GM12878 (cell line): Measurements from ENCODE around the gene SCAMP5. TPM values are rescaled to one million over a fixed set of nuclear protein-coding genes. Genes with fewer than 3 reads are reported as not detected.

Experiments used
- BCL11A ChIP-seq: IDR thresholded peaks from 2 replicates; pipeline ENCODE4 v1.6.1; 2011; ENCODE audit warnings: low read depth, low read length
- BHLHE40 ChIP-seq, 2 experiments: fragments of 450-650 bp in 1 of 2; IDR thresholded peaks; 2 replicates each; pipeline ENCODE4 v1.6.1; 2011 to 2017; ENCODE audit warnings: low read depth in 2 of 2, borderline replicate concordance in 1 of 2, improper control_type of control experiment in 1 of 2, low read length in 1 of 2, mild to moderate bottlenecking in 1 of 2
- EP300 ChIP-seq, 2 experiments: fragments of 150-350 bp in 1 of 2; IDR thresholded peaks; 2 replicates each; pipeline ENCODE4 v1.6.1; 2011 to 2012; ENCODE audit warnings: low read depth in 2 of 2, low read length in 2 of 2, borderline replicate concordance in 1 of 2, improper control_type of control experiment in 1 of 2, inconsistent platforms in 1 of 2; ENCODE audit not compliant: control insufficient read depth in 1 of 2
- HDAC2 ChIP-seq: fragments of 200-600 bp; sonication (generic); IDR thresholded peaks from 2 replicates; pipeline ENCODE4 v1.6.1; 2017
- MTA3 ChIP-seq: IDR thresholded peaks from 2 replicates; pipeline ENCODE4 v1.6.1; 2012; ENCODE audit warnings: low read length, inconsistent platforms, borderline replicate concordance
- NFIC ChIP-seq: IDR thresholded peaks from 2 replicates; pipeline ENCODE4 v1.6.1; 2012; ENCODE audit warnings: low read depth, mild to moderate bottlenecking, inconsistent platforms, low read length, moderate library complexity
- NFYB ChIP-seq: IDR thresholded peaks from 2 replicates; pipeline ENCODE4 v1.6.1; 2011; ENCODE audit warnings: low read depth, mild to moderate bottlenecking, low read length, improper control_type of control experiment, moderate library complexity; ENCODE audit not compliant: insufficient read depth
- POLR2A ChIP-seq: IDR thresholded peaks from 2 replicates; pipeline ENCODE4 v1.6.1; 2011; ENCODE audit warnings: low read depth, mild to moderate bottlenecking, low read length
- polyA plus RNA-seq, 11 experiments: library from polyadenylated mRNA; depleted of rRNA in 4 of 11; unstranded in 6 of 11; stranded (reverse) in 5 of 11; fragments of >200 nt; fragmentation: Nextera tagmentation in 4 of 11; fragmentation: Illumina TruSeq in 1 of 11; extraction: Ambion mirVana in 4 of 11; extraction: Trizol in 1 of 11; gene quantifications; 1 replicate in 1 of 11; 2 replicates in 10 of 11; pipeline versions ENCODE4 v1.2.1 to v1.2.3, GENCODE V29; 2011 to 2016; ENCODE audit warnings: inconsistent platforms in 2 of 11, missing spikeins in 2 of 11, low read depth in 1 of 11
- total RNA-seq, 4 experiments: library from RNA; depleted of rRNA in 3 of 4; stranded (reverse); fragments of >200 nt in 3 of 4; fragmentation: Illumina TruSeq in 1 of 4; extraction: Trizol in 1 of 4; gene quantifications; 2 replicates each; pipeline versions ENCODE4 v1.2.1 to v1.2.3, GENCODE V29; 2013 to 2021
- TF ChIP-seq, protein P1 (sequence below), 3 experiments: IDR thresholded peaks in 2 of 3; conservative IDR thresholded peaks in 1 of 3; 2 replicates each; pipeline ENCODE4 v1.5.1; 2011; ENCODE audit warnings: low read depth in 3 of 3, low read length in 3 of 3, mild to moderate bottlenecking in 3 of 3, control low read depth in 2 of 3, moderate library complexity in 2 of 3, inconsistent platforms in 1 of 3, mixed read lengths in 1 of 3; ENCODE audit not compliant: control insufficient read depth in 2 of 3, insufficient read depth in 1 of 3; ENCODE audit errors: extremely low read depth in 1 of 3
- TF ChIP-seq, protein P2 (sequence below): IDR thresholded peaks from 2 replicates; pipeline ENCODE4 v1.6.1; 2011; ENCODE audit warnings: borderline replicate concordance, low read depth, mild to moderate bottlenecking, moderate library complexity, mixed read lengths, low read length; ENCODE audit not compliant: insufficient read depth; ENCODE audit errors: extremely low read length
- TF ChIP-seq, protein P3 (sequence below): fragments of 450-650 bp; IDR thresholded peaks from 2 replicates; pipeline ENCODE4 v1.6.1; 2017; ENCODE audit warnings: mild to moderate bottlenecking, moderate library complexity
- TF ChIP-seq, protein P4 (sequence below): IDR thresholded peaks from 2 replicates; pipeline ENCODE4 v1.6.1; 2012; ENCODE audit warnings: low read depth, low read length, improper control_type of control experiment
- TF ChIP-seq, protein P5 (sequence below): IDR thresholded peaks from 2 replicates; pipeline ENCODE4 v1.6.1; 2012; ENCODE audit warnings: low read length, inconsistent platforms
- TF ChIP-seq, protein P6 (sequence below): IDR thresholded peaks from 2 replicates; pipeline ENCODE4 v1.6.1; 2011; ENCODE audit warnings: low read depth, mild to moderate bottlenecking, low read length, moderate library complexity, borderline replicate concordance; ENCODE audit errors: extremely low read depth
- TF ChIP-seq, protein P7 (sequence below): fragments of 450-650 bp; IDR thresholded peaks from 2 replicates; pipeline ENCODE4 v1.6.1; 2016; ENCODE audit warnings: mild to moderate bottlenecking

Gene SCAMP5
- total and polyA plus RNA-seq, 10 of the 15 experiments (the other 5 are each of a cell fraction or from before 2014, with no cell fraction given): 1.6 to 41.6 (median 16.9) TPM

DNA sequence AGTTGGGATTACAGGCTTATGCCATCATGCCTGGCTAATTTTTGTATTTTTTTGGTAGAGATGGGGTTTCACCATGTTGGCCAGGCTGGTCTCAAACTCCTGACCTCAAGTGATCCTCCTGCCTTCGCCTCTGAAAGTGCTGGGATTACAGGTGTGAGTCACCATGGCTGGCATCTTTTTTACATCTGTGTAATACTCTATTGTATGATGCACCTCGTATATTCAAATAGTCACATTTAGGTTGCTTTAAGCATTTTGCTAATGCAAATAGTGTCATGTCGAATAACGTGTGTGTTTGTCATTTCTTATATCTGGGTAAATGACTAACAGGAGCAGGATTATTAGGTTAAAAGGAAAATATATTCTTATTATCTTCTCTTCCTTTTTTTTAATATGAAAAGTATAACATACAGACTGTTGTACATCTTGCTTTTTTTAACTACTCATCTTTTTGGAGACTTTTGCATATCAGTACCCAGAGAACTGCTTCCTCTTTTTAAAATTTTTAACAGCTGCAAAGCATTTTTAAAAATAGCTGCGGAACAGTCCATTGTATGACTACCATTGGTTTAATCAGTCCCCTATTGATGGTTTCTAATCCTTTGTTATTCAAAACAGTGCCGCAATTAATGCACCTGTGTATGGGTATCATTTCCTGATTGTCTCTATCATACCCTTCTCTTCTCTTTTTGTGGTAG lies 13.4 kb downstream of the SCAMP5 start (continued):
- TF ChIP-seq, protein P1, sequence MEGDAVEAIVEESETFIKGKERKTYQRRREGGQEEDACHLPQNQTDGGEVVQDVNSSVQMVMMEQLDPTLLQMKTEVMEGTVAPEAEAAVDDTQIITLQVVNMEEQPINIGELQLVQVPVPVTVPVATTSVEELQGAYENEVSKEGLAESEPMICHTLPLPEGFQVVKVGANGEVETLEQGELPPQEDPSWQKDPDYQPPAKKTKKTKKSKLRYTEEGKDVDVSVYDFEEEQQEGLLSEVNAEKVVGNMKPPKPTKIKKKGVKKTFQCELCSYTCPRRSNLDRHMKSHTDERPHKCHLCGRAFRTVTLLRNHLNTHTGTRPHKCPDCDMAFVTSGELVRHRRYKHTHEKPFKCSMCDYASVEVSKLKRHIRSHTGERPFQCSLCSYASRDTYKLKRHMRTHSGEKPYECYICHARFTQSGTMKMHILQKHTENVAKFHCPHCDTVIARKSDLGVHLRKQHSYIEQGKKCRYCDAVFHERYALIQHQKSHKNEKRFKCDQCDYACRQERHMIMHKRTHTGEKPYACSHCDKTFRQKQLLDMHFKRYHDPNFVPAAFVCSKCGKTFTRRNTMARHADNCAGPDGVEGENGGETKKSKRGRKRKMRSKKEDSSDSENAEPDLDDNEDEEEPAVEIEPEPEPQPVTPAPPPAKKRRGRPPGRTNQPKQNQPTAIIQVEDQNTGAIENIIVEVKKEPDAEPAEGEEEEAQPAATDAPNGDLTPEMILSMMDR (IDR thresholded peaks at IDR 0.05 in 2 of 3, conservative IDR thresholded peaks at IDR 0.05 in 1 of 3; ENCODE audit: control insufficient read depth in 2 of 3, extremely low read depth in 1 of 3, insufficient read depth in 1 of 3, low read depth in 3 of 3, low read length in 3 of 3): no peak
- no peak; the same call in 1 of the 2 replicates for TF ChIP-seq MTA3
- TF ChIP-seq, protein P2, sequence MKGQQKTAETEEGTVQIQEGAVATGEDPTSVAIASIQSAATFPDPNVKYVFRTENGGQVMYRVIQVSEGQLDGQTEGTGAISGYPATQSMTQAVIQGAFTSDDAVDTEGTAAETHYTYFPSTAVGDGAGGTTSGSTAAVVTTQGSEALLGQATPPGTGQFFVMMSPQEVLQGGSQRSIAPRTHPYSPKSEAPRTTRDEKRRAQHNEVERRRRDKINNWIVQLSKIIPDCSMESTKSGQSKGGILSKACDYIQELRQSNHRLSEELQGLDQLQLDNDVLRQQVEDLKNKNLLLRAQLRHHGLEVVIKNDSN: no peak
- TF ChIP-seq EP300 (IDR thresholded peaks at IDR 0.05; ENCODE audit: borderline replicate concordance in 1 of 2, control insufficient read depth in 1 of 2, low read depth in 2 of 2, low read length in 2 of 2): peak; percentile 50 to 75; a peak in 3 of 4 replicates
- 0 out of 2 replicates have a peak, but pooled peaks have one; percentile 49 for TF ChIP-seq BCL11A
- TF ChIP-seq, protein P3, sequence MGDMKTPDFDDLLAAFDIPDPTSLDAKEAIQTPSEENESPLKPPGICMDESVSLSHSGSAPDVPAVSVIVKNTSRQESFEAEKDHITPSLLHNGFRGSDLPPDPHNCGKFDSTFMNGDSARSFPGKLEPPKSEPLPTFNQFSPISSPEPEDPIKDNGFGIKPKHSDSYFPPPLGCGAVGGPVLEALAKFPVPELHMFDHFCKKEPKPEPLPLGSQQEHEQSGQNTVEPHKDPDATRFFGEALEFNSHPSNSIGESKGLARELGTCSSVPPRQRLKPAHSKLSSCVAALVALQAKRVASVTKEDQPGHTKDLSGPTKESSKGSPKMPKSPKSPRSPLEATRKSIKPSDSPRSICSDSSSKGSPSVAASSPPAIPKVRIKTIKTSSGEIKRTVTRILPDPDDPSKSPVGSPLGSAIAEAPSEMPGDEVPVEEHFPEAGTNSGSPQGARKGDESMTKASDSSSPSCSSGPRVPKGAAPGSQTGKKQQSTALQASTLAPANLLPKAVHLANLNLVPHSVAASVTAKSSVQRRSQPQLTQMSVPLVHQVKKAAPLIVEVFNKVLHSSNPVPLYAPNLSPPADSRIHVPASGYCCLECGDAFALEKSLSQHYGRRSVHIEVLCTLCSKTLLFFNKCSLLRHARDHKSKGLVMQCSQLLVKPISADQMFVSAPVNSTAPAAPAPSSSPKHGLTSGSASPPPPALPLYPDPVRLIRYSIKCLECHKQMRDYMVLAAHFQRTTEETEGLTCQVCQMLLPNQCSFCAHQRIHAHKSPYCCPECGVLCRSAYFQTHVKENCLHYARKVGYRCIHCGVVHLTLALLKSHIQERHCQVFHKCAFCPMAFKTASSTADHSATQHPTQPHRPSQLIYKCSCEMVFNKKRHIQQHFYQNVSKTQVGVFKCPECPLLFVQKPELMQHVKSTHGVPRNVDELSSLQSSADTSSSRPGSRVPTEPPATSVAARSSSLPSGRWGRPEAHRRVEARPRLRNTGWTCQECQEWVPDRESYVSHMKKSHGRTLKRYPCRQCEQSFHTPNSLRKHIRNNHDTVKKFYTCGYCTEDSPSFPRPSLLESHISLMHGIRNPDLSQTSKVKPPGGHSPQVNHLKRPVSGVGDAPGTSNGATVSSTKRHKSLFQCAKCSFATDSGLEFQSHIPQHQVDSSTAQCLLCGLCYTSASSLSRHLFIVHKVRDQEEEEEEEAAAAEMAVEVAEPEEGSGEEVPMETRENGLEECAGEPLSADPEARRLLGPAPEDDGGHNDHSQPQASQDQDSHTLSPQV: no peak
- TF ChIP-seq, protein P4, sequence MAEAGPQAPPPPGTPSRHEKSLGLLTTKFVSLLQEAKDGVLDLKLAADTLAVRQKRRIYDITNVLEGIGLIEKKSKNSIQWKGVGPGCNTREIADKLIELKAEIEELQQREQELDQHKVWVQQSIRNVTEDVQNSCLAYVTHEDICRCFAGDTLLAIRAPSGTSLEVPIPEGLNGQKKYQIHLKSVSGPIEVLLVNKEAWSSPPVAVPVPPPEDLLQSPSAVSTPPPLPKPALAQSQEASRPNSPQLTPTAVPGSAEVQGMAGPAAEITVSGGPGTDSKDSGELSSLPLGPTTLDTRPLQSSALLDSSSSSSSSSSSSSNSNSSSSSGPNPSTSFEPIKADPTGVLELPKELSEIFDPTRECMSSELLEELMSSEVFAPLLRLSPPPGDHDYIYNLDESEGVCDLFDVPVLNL: no peak
- TF ChIP-seq HDAC2: no peak
- no peak for TF ChIP-seq NFYB
- TF ChIP-seq, protein P5, sequence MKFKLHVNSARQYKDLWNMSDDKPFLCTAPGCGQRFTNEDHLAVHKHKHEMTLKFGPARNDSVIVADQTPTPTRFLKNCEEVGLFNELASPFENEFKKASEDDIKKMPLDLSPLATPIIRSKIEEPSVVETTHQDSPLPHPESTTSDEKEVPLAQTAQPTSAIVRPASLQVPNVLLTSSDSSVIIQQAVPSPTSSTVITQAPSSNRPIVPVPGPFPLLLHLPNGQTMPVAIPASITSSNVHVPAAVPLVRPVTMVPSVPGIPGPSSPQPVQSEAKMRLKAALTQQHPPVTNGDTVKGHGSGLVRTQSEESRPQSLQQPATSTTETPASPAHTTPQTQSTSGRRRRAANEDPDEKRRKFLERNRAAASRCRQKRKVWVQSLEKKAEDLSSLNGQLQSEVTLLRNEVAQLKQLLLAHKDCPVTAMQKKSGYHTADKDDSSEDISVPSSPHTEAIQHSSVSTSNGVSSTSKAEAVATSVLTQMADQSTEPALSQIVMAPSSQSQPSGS: peak; percentile 58
- TF ChIP-seq, protein P6, sequence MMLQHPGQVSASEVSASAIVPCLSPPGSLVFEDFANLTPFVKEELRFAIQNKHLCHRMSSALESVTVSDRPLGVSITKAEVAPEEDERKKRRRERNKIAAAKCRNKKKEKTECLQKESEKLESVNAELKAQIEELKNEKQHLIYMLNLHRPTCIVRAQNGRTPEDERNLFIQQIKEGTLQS: no peak
- no peak for TF ChIP-seq POLR2A
- TF ChIP-seq BHLHE40 (IDR thresholded peaks at IDR 0.05; ENCODE audit: borderline replicate concordance in 1 of 2, low read depth in 2 of 2, low read length in 1 of 2): peak in 1 of 2 experiments; percentile 6; a peak in 1 of 4 replicates
- TF ChIP-seq NFIC: peak; percentile 74
- TF ChIP-seq, protein P7, sequence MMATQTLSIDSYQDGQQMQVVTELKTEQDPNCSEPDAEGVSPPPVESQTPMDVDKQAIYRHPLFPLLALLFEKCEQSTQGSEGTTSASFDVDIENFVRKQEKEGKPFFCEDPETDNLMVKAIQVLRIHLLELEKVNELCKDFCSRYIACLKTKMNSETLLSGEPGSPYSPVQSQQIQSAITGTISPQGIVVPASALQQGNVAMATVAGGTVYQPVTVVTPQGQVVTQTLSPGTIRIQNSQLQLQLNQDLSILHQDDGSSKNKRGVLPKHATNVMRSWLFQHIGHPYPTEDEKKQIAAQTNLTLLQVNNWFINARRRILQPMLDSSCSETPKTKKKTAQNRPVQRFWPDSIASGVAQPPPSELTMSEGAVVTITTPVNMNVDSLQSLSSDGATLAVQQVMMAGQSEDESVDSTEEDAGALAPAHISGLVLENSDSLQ: no peak
